GM23338 (cell line): Measurements from ENCODE around the gene PDE4B. TPM values are rescaled to one million over a fixed set of nuclear protein-coding genes. Genes with fewer than 3 reads are reported as not detected.

Source experiments
- ATAC-seq: fragments of 200-7000 bp; cut with Tn5 transposase; 3 replicates; pipeline ENCODE4 v1.9.1; 2020
- DNase-seq: peaks from one replicate; pipeline ENCODE4 v3.0.0-alpha.2; 2015; ENCODE audit warnings: low spot score
- H2AFZ ChIP-seq: fragments of 200-600 bp; sonication (generic); 2 replicates; pipeline ENCODE4 v1.8.0; 2016; ENCODE audit warnings: antibody characterized with exemption, mild to moderate bottlenecking, moderate library complexity
- H3F3A ChIP-seq: fragments of 200-600 bp; sonication (generic); replicated peaks from 2 replicates; pipeline ENCODE4 v1.8.0; 2017; ENCODE audit warnings: antibody characterized with exemption, mixed run types, low read depth
- H3K27ac ChIP-seq: fragments of 200-600 bp; sonication (generic); 2 replicates; pipeline ENCODE4 v1.6.1; 2016; ENCODE audit warnings: low read depth
- H3K27me3 ChIP-seq: fragments of 200-600 bp; sonication (generic); 2 replicates; pipeline ENCODE4 v1.8.0; 2016; ENCODE audit warnings: mild to moderate bottlenecking, mixed run types, moderate library complexity; ENCODE audit not compliant: insufficient read depth
- H3K36me3 ChIP-seq: fragments of 200-600 bp; sonication (generic); 2 replicates; pipeline ENCODE4 v1.8.0; 2016; ENCODE audit warnings: mild to moderate bottlenecking; ENCODE audit not compliant: insufficient read depth
- H3K4me1 ChIP-seq: fragments of 200-600 bp; sonication (generic); 2 replicates; pipeline ENCODE4 v1.8.0; 2016; ENCODE audit warnings: mild to moderate bottlenecking, moderate library complexity; ENCODE audit not compliant: insufficient read depth
- H3K4me2 ChIP-seq: fragments of 200-600 bp; sonication (generic); 2 replicates; pipeline ENCODE4 v1.7.1; 2017; ENCODE audit warnings: mixed run types
- H3K4me3 ChIP-seq: fragments of 200-600 bp; sonication (generic); 2 replicates; pipeline ENCODE4 v1.6.1; 2016; ENCODE audit warnings: mixed run types
- H3K79me2 ChIP-seq: fragments of 200-600 bp; sonication (generic); replicated peaks from 2 replicates; pipeline ENCODE4 v1.8.0; 2017; ENCODE audit warnings: mild to moderate bottlenecking; ENCODE audit not compliant: insufficient read depth
- H3K9me2 ChIP-seq: fragments of 200-600 bp; sonication (generic); 2 replicates; pipeline ENCODE4 v1.8.0; 2017; ENCODE audit not compliant: insufficient read depth
- H4K20me1 ChIP-seq: fragments of 200-600 bp; sonication (generic); replicated peaks from 2 replicates; pipeline ENCODE4 v1.8.0; 2017; ENCODE audit warnings: mild to moderate bottlenecking; ENCODE audit not compliant: insufficient read depth
- H3K27ac Mint-ChIP-seq: 2 replicates; pipeline ENCODE4 v1.8.0; 2020; ENCODE audit warnings: inconsistent platforms, mild to moderate bottlenecking, moderate library complexity, mixed read lengths
- H3K27me3 Mint-ChIP-seq: 3 replicates; pipeline ENCODE4 v1.8.0; 2022; ENCODE audit warnings: low read depth, mild to moderate bottlenecking, moderate library complexity, mixed read lengths, inconsistent platforms; ENCODE audit not compliant: insufficient read depth, poor library complexity
- H3K36me3 Mint-ChIP-seq: 3 replicates; pipeline ENCODE4 v1.8.0; 2021; ENCODE audit warnings: low read depth, mild to moderate bottlenecking, inconsistent platforms, moderate library complexity, mixed read lengths
- H3K4me1 Mint-ChIP-seq: 3 replicates; pipeline ENCODE4 v1.8.0; 2020; ENCODE audit warnings: mild to moderate bottlenecking, inconsistent platforms, mixed read lengths
- H3K4me3 Mint-ChIP-seq: 3 replicates; pipeline ENCODE4 v1.8.0; 2021; ENCODE audit warnings: moderate library complexity, mild to moderate bottlenecking, inconsistent platforms, mixed read lengths
- H3K9me3 Mint-ChIP-seq: 3 replicates; pipeline ENCODE4 v1.8.0; 2020; ENCODE audit warnings: moderate library complexity, mild to moderate bottlenecking, inconsistent platforms, mixed read lengths
- CREB1 ChIP-seq: fragments of 250-450 bp; sonication (Bioruptor Pico); IDR thresholded peaks from 2 replicates; pipeline ENCODE4 v1.5.0; 2020; ENCODE audit warnings: low read depth, mild to moderate bottlenecking, moderate library complexity
- EZH2 ChIP-seq: fragments of 200-600 bp; sonication (generic); IDR thresholded peaks from one replicate; pipeline ENCODE4 v1.8.0; 2017; ENCODE audit warnings: antibody characterized with exemption, mild to moderate bottlenecking, low read depth; ENCODE audit not compliant: unreplicated experiment
- EZH2phosphoT487 ChIP-seq: fragments of 200-600 bp; sonication (generic); IDR thresholded peaks from one replicate; pipeline ENCODE4 v1.8.1; 2018; ENCODE audit warnings: antibody characterized with exemption; ENCODE audit not compliant: unreplicated experiment
- JUNB ChIP-seq: IDR thresholded peaks from one replicate; pipeline ENCODE4 v1.6.1; 2016; ENCODE audit warnings: antibody characterized with exemption; ENCODE audit not compliant: unreplicated experiment
- NANOG ChIP-seq: IDR thresholded peaks from 2 replicates; pipeline ENCODE4 v1.6.1; 2016; ENCODE audit warnings: antibody characterized with exemption, borderline replicate concordance
- POLR2AphosphoS5 ChIP-seq: IDR thresholded peaks from 2 replicates; pipeline ENCODE4 v1.6.1; 2016; ENCODE audit warnings: antibody characterized with exemption, low read depth
- STAT1 ChIP-seq: IDR thresholded peaks from one replicate; pipeline ENCODE4 v1.6.1; 2016; ENCODE audit warnings: antibody characterized with exemption; ENCODE audit not compliant: unreplicated experiment
- ZNF114 ChIP-seq: fragments of 250-450 bp; sonication (Bioruptor Pico); IDR thresholded peaks from 2 replicates; pipeline ENCODE4 v1.5.0; 2020; ENCODE audit warnings: mild to moderate bottlenecking, moderate library complexity
- ZNF331 ChIP-seq: fragments of 250-450 bp; sonication (Bioruptor Pico); IDR thresholded peaks from 2 replicates; pipeline ENCODE4 v1.5.0; 2020; ENCODE audit warnings: low read depth, mild to moderate bottlenecking, moderate library complexity
- polyA plus RNA-seq: library from polyadenylated mRNA; unstranded; fragments of >200 nt; fragmentation: Nextera tagmentation; extraction: Ambion mirVana; gene quantifications from 2 replicates; pipeline ENCODE4 v1.2.1, GENCODE V29; 2016
- total RNA-seq: library from RNA; depleted of rRNA; stranded (reverse); fragments of >200 nt; shearing (Covaris generic); gene quantifications from 2 replicates; pipeline ENCODE4 v1.2.3, GENCODE V29; 2014
- TF ChIP-seq, protein P1 (sequence below), 2 experiments: fragments of 200-600 bp in 1 of 2; sonication (generic) in 1 of 2; conservative IDR thresholded peaks; 2 replicates each; pipeline versions ENCODE4 v1.5.1 to v1.6.1; 2016 to 2017; ENCODE audit warnings: antibody characterized with exemption in 2 of 2, low read depth in 2 of 2, mild to moderate bottlenecking in 2 of 2, moderate library complexity in 1 of 2
- TF ChIP-seq, protein P2 (sequence below): IDR thresholded peaks from 2 replicates; pipeline ENCODE4 v1.6.1; 2016; ENCODE audit warnings: antibody characterized with exemption
- TF ChIP-seq, protein P3 (sequence below): fragments of 250-450 bp; sonication (Bioruptor Pico); IDR thresholded peaks from 2 replicates; pipeline ENCODE4 v1.5.0; 2020; ENCODE audit warnings: mild to moderate bottlenecking, moderate library complexity
- TF ChIP-seq, protein P4 (sequence below): IDR thresholded peaks from one replicate; pipeline ENCODE4 v1.6.1; 2018; ENCODE audit warnings: antibody characterized with exemption; ENCODE audit not compliant: unreplicated experiment

Gene PDE4B
- total and polyA plus RNA-seq, 2 experiments from 2014 or later, result 14.0 to 25.6 TPM

DNA sequence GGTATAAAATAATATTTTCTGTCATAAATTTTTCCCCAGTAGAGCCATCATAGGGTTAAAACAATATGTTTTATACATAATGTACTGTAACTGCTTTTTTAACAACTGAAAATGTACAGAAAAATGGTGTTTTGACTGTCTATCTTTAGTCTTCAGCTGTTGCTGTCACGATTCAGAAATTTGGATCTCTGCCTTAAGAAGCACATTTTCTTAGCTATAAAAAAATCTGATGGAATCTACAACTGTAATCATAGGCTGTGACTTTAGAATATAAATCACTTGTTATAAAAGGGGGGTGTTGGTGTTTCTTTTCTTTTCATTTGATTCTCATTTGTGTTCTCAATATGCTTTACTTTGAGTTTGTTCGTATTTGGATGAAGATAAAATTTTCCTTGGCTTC, 187.5 kb downstream of the PDE4B start:
- Mint-ChIP-seq H3K36me3 (peaks cover 7% of the 10 kb centered on the region), H3K4me3 (no peak overlapping the region)
- ATAC-seq, result no peak

More for the DNA sequence above, 187.5 kb downstream of the PDE4B start:
- Histone ChIP-seq H3F3A (no peaks in the 10 kb centered on the region), H3K4me2 (no peak overlapping the region), H3K4me3 (no peak overlapping the region), H4K20me1 (no peaks in the 10 kb centered on the region), H3K27ac (no peak overlapping the region), H3K4me1 (no peaks in the 10 kb centered on the region), H3K27me3 (no peaks in the 10 kb centered on the region), H3K36me3 (no peaks in the 10 kb centered on the region), H2AFZ (no peak overlapping the region), H3K79me2 (no peaks in the 10 kb centered on the region), H3K9me2 (peaks cover 3% of the 10 kb centered on the region; the same call in 1 of the 2 replicates)
- Mint-ChIP-seq H3K4me1 (no peaks in the 10 kb centered on the region), H3K9me3 (peaks cover 20% of the 10 kb centered on the region), H3K27ac (no peak overlapping the region), H3K27me3 (peaks cover 3% of the 10 kb centered on the region)
- DNase-seq, result no peak
- TF ChIP-seq STAT1, result no peak
- TF ChIP-seq, protein P1, sequence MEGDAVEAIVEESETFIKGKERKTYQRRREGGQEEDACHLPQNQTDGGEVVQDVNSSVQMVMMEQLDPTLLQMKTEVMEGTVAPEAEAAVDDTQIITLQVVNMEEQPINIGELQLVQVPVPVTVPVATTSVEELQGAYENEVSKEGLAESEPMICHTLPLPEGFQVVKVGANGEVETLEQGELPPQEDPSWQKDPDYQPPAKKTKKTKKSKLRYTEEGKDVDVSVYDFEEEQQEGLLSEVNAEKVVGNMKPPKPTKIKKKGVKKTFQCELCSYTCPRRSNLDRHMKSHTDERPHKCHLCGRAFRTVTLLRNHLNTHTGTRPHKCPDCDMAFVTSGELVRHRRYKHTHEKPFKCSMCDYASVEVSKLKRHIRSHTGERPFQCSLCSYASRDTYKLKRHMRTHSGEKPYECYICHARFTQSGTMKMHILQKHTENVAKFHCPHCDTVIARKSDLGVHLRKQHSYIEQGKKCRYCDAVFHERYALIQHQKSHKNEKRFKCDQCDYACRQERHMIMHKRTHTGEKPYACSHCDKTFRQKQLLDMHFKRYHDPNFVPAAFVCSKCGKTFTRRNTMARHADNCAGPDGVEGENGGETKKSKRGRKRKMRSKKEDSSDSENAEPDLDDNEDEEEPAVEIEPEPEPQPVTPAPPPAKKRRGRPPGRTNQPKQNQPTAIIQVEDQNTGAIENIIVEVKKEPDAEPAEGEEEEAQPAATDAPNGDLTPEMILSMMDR (conservative IDR thresholded peaks at IDR 0.05; ENCODE audit: low read depth in 2 of 2), result no peak
- no peak for TF ChIP-seq JUNB
- TF ChIP-seq NANOG, result no peak
- TF ChIP-seq, protein P2, sequence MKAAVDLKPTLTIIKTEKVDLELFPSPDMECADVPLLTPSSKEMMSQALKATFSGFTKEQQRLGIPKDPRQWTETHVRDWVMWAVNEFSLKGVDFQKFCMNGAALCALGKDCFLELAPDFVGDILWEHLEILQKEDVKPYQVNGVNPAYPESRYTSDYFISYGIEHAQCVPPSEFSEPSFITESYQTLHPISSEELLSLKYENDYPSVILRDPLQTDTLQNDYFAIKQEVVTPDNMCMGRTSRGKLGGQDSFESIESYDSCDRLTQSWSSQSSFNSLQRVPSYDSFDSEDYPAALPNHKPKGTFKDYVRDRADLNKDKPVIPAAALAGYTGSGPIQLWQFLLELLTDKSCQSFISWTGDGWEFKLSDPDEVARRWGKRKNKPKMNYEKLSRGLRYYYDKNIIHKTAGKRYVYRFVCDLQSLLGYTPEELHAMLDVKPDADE, result no peak
- TF ChIP-seq ZNF331 (CRISPR knock-in tag), result no peak
- no peak for TF ChIP-seq CREB1
- TF ChIP-seq, protein P3, sequence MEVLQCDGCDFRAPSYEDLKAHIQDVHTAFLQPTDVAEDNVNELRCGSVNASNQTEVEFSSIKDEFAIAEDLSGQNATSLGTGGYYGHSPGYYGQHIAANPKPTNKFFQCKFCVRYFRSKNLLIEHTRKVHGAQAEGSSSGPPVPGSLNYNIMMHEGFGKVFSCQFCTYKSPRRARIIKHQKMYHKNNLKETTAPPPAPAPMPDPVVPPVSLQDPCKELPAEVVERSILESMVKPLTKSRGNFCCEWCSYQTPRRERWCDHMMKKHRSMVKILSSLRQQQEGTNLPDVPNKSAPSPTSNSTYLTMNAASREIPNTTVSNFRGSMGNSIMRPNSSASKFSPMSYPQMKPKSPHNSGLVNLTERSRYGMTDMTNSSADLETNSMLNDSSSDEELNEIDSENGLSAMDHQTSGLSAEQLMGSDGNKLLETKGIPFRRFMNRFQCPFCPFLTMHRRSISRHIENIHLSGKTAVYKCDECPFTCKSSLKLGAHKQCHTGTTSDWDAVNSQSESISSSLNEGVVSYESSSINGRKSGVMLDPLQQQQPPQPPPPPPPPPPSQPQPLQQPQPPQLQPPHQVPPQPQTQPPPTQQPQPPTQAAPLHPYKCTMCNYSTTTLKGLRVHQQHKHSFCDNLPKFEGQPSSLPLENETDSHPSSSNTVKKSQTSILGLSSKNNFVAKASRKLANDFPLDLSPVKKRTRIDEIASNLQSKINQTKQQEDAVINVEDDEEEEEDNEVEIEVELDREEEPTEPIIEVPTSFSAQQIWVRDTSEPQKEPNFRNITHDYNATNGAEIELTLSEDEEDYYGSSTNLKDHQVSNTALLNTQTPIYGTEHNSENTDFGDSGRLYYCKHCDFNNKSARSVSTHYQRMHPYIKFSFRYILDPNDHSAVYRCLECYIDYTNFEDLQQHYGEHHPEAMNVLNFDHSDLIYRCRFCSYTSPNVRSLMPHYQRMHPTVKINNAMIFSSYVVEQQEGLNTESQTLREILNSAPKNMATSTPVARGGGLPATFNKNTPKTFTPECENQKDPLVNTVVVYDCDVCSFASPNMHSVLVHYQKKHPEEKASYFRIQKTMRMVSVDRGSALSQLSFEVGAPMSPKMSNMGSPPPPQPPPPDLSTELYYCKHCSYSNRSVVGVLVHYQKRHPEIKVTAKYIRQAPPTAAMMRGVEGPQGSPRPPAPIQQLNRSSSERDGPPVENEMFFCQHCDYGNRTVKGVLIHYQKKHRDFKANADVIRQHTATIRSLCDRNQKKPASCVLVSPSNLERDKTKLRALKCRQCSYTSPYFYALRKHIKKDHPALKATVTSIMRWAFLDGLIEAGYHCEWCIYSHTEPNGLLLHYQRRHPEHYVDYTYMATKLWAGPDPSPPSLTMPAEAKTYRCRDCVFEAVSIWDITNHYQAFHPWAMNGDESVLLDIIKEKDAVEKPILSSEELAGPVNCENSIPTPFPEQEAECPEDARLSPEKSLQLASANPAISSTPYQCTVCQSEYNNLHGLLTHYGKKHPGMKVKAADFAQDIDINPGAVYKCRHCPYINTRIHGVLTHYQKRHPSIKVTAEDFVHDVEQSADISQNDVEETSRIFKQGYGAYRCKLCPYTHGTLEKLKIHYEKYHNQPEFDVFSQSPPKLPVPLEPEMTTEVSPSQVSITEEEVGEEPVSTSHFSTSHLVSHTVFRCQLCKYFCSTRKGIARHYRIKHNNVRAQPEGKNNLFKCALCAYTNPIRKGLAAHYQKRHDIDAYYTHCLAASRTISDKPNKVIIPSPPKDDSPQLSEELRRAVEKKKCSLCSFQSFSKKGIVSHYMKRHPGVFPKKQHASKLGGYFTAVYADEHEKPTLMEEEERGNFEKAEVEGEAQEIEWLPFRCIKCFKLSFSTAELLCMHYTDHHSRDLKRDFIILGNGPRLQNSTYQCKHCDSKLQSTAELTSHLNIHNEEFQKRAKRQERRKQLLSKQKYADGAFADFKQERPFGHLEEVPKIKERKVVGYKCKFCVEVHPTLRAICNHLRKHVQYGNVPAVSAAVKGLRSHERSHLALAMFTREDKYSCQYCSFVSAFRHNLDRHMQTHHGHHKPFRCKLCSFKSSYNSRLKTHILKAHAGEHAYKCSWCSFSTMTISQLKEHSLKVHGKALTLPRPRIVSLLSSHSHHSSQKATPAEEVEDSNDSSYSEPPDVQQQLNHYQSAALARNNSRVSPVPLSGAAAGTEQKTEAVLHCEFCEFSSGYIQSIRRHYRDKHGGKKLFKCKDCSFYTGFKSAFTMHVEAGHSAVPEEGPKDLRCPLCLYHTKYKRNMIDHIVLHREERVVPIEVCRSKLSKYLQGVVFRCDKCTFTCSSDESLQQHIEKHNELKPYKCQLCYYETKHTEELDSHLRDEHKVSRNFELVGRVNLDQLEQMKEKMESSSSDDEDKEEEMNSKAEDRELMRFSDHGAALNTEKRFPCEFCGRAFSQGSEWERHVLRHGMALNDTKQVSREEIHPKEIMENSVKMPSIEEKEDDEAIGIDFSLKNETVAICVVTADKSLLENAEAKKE, result no peak
- TF ChIP-seq EZH2phosphoT487, result no peak
- TF ChIP-seq EZH2, result no peak
- no peak for TF ChIP-seq POLR2AphosphoS5
- TF ChIP-seq, protein P4, sequence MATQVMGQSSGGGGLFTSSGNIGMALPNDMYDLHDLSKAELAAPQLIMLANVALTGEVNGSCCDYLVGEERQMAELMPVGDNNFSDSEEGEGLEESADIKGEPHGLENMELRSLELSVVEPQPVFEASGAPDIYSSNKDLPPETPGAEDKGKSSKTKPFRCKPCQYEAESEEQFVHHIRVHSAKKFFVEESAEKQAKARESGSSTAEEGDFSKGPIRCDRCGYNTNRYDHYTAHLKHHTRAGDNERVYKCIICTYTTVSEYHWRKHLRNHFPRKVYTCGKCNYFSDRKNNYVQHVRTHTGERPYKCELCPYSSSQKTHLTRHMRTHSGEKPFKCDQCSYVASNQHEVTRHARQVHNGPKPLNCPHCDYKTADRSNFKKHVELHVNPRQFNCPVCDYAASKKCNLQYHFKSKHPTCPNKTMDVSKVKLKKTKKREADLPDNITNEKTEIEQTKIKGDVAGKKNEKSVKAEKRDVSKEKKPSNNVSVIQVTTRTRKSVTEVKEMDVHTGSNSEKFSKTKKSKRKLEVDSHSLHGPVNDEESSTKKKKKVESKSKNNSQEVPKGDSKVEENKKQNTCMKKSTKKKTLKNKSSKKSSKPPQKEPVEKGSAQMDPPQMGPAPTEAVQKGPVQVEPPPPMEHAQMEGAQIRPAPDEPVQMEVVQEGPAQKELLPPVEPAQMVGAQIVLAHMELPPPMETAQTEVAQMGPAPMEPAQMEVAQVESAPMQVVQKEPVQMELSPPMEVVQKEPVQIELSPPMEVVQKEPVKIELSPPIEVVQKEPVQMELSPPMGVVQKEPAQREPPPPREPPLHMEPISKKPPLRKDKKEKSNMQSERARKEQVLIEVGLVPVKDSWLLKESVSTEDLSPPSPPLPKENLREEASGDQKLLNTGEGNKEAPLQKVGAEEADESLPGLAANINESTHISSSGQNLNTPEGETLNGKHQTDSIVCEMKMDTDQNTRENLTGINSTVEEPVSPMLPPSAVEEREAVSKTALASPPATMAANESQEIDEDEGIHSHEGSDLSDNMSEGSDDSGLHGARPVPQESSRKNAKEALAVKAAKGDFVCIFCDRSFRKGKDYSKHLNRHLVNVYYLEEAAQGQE, result no peak
- no peak for TF ChIP-seq ZNF114 (CRISPR knock-in tag)
